ENCODE data around the gene TNRC6C. TPM values are rescaled to one million over a fixed set of nuclear protein-coding genes. Genes with fewer than 3 reads are reported as not detected.
"Not testable (repeated sequence)": the region's sequence is repeated elsewhere in the genome, so short reads cannot be mapped to it uniquely, and the experiment has no call there.

TNRC6C gene
- polyA plus RNA-seq, 1 donor (not counting 4 experiments of a cell fraction or from before 2014, with no cell fraction given): 0.34 TPM

DNA sequence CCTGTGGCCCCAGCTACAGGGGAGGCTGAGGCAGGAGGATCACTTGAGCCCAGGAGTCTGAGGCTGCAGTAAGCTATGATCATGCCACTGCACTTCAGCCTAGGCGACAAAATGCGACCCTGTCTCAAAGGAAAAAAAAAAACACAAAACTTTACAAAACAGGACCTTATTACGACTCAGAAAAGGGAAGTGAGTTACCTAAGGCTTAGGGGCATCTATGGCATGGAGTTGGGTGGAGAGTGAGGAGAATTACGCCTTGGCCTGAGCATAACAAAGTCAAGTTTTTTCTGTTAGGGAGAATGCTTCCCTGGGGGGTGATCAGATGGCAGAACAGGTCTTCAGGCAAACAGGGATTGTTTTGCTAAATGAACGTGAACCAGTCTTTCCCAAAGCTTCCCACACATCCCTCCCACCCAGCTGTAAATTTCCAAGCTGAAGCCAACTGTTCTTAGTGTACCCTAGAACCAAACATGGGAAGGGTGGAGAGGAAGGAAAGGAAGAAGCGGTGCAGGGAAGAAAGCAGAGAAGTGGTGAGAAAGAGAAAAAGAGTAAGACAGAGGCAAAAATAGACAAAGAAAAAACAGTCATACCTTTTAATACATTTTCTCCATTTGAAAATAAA is 24.6 kb upstream of the TNRC6C start:
- no peak overlapping the region for H3K4me2 ChIP-seq (ENCODE audit: control insufficient read depth, extremely low read depth, insufficient read depth, low read depth, low read length)
- H3K9me1 ChIP-seq (ENCODE audit: control insufficient read depth, extremely low read depth, insufficient read depth, low read length): no peaks in the 10 kb centered on the region
- H3K4me1 ChIP-seq (ENCODE audit: control insufficient read depth, extremely low read depth, insufficient read depth, low read length): no peaks in the 10 kb centered on the region
- no peak overlapping the region for H3K27ac ChIP-seq (ENCODE audit: control insufficient read depth, insufficient read depth, low read length)
- H3K27me3 ChIP-seq (ENCODE audit: control insufficient read depth, extremely low read depth, insufficient read depth, low read length): peaks cover 16% of the 10 kb centered on the region
- no peaks in the 10 kb centered on the region for H3K9me3 ChIP-seq (ENCODE audit: control insufficient read depth, low read depth, low read length)
- no peak overlapping the region for H3K4me3 ChIP-seq (ENCODE audit: control insufficient read depth in 2 of 3, extremely low read depth in 1 of 3, insufficient read depth in 2 of 3, low read depth in 1 of 3, low read length in 3 of 3)
- no peak overlapping the region for H2AFZ ChIP-seq (ENCODE audit: control insufficient read depth, low read length)
- dilution Hi-C loops (cut with MboI; ENCODE audit: extremely low pct_ligation_motif_present, low sequenced_read_pairs): no loop called here
- H3K79me2 ChIP-seq (ENCODE audit: control insufficient read depth, insufficient read depth, low read length): no peaks in the 10 kb centered on the region
- H3K9ac ChIP-seq (ENCODE audit: control insufficient read depth, extremely low read depth, insufficient read depth, low read length): no peak overlapping the region
- no peak for DNase-seq (ENCODE audit: low read depth, low spot score)
- no peak for FAIRE-seq
- H3K36me3 ChIP-seq (ENCODE audit: control insufficient read depth in 2 of 2, extremely low read depth in 1 of 2, insufficient read depth in 2 of 2, low read length in 2 of 2): no peaks in the 10 kb centered on the region
- H4K20me1 ChIP-seq (ENCODE audit: control insufficient read depth, extremely low read depth, insufficient read depth, low read length): no peaks in the 10 kb centered on the region
- TF ChIP-seq CTCF (optimal IDR thresholded peaks at IDR 0.05 in 1 of 3, IDR thresholded peaks at IDR 0.05 in 1 of 3, conservative IDR thresholded peaks at IDR 0.05 in 1 of 3; ENCODE audit: extremely low read depth in 1 of 3, insufficient read depth in 2 of 3, low read length in 3 of 3) (no peak), EZH2 (IDR thresholded peaks at IDR 0.05; ENCODE audit: low read length) (no peak)

GRCh38 chr17:77935121-77935571 is 23.4 kb upstream of the TNRC6C start:
- Histone ChIP-seq H3K9ac (ENCODE audit: control insufficient read depth, extremely low read depth, insufficient read depth, low read length) (no peak overlapping the region), H3K4me1 (ENCODE audit: control insufficient read depth, extremely low read depth, insufficient read depth, low read length) (no peaks in the 10 kb centered on the region), H2AFZ (ENCODE audit: control insufficient read depth, low read length) (no peak overlapping the region), H4K20me1 (ENCODE audit: control insufficient read depth, extremely low read depth, insufficient read depth, low read length) (no peaks in the 10 kb centered on the region), H3K4me3 (ENCODE audit: control insufficient read depth in 2 of 3, extremely low read depth in 1 of 3, insufficient read depth in 2 of 3, low read depth in 1 of 3, low read length in 3 of 3) (no peak overlapping the region), H3K4me2 (ENCODE audit: control insufficient read depth, extremely low read depth, insufficient read depth, low read depth, low read length) (no peak overlapping the region), H3K36me3 (ENCODE audit: control insufficient read depth in 2 of 2, extremely low read depth in 1 of 2, insufficient read depth in 2 of 2, low read length in 2 of 2) (no peaks in the 10 kb centered on the region), H3K79me2 (ENCODE audit: control insufficient read depth, insufficient read depth, low read length) (no peaks in the 10 kb centered on the region), H3K9me3 (ENCODE audit: control insufficient read depth, low read depth, low read length) (no peaks in the 10 kb centered on the region), H3K27me3 (ENCODE audit: control insufficient read depth, extremely low read depth, insufficient read depth, low read length) (peaks cover 16% of the 10 kb centered on the region), H3K9me1 (ENCODE audit: control insufficient read depth, extremely low read depth, insufficient read depth, low read length) (no peaks in the 10 kb centered on the region), H3K27ac (ENCODE audit: control insufficient read depth, insufficient read depth, low read length) (no peak overlapping the region)
- no peak for DNase-seq (ENCODE audit: low read depth, low spot score)
- no peak for FAIRE-seq
- TF ChIP-seq CTCF (optimal IDR thresholded peaks at IDR 0.05 in 1 of 3, IDR thresholded peaks at IDR 0.05 in 1 of 3, conservative IDR thresholded peaks at IDR 0.05 in 1 of 3; ENCODE audit: extremely low read depth in 1 of 3, insufficient read depth in 2 of 3, low read length in 3 of 3) (no peak), EZH2 (IDR thresholded peaks at IDR 0.05; ENCODE audit: low read length) (no peak)
- dilution Hi-C loops (cut with MboI; ENCODE audit: extremely low pct_ligation_motif_present, low sequenced_read_pairs): no loop called here

- H3K4me1 ChIP-seq (ENCODE audit: control insufficient read depth, extremely low read depth, insufficient read depth, low read length); H3K4me2 ChIP-seq (ENCODE audit: control insufficient read depth, extremely low read depth, insufficient read depth, low read depth, low read length); FAIRE-seq; H3K79me2 ChIP-seq (ENCODE audit: control insufficient read depth, insufficient read depth, low read length); DNase-seq (ENCODE audit: low read depth, low spot score); H3K4me3 ChIP-seq (ENCODE audit: control insufficient read depth in 2 of 3, extremely low read depth in 1 of 3, insufficient read depth in 2 of 3, low read depth in 1 of 3, low read length in 3 of 3); H3K9me1 ChIP-seq (ENCODE audit: control insufficient read depth, extremely low read depth, insufficient read depth, low read length); H3K36me3 ChIP-seq (ENCODE audit: control insufficient read depth in 2 of 2, extremely low read depth in 1 of 2, insufficient read depth in 2 of 2, low read length in 2 of 2); H3K27ac ChIP-seq (ENCODE audit: control insufficient read depth, insufficient read depth, low read length); H3K9ac ChIP-seq (ENCODE audit: control insufficient read depth, extremely low read depth, insufficient read depth, low read length); H3K9me3 ChIP-seq (ENCODE audit: control insufficient read depth, low read depth, low read length); H4K20me1 ChIP-seq (ENCODE audit: control insufficient read depth, extremely low read depth, insufficient read depth, low read length); H2AFZ ChIP-seq (ENCODE audit: control insufficient read depth, low read length); dilution Hi-C loops (cut with MboI; ENCODE audit: extremely low pct_ligation_motif_present, low sequenced_read_pairs): not testable (repeated sequence)
- H3K27me3 ChIP-seq (ENCODE audit: control insufficient read depth, extremely low read depth, insufficient read depth, low read length): peaks cover 16% of the 10 kb centered on the region
Observed at GRCh38 chr17:77935744-77936143, 22.8 kb upstream of the TNRC6C start.

Data from keratinocyte (primary cell).